H1 (cell line): ENCODE data around the gene PSMC3IP. TPM values are rescaled to one million over a fixed set of nuclear protein-coding genes. Genes with fewer than 3 reads are reported as not detected.

Experiments used
- EP300 ChIP-seq, 2 experiments: IDR thresholded peaks; 1 replicate in 1 of 2; 2 replicates in 1 of 2; pipeline ENCODE4 v1.6.1; 2011 to 2012; ENCODE audit warnings: low read depth in 2 of 2, low read length in 2 of 2, mild to moderate bottlenecking in 2 of 2, borderline replicate concordance in 1 of 2, inconsistent platforms in 1 of 2, moderate library complexity in 1 of 2
- polyA plus RNA-seq, 7 experiments: library from polyadenylated mRNA; depleted of rRNA in 3 of 7; stranded (reverse) in 5 of 7; unstranded in 2 of 7; fragments of >200 nt in 5 of 7; fragments of 200-250 nt in 2 of 7; gene quantifications; 1 replicate in 5 of 7; 2 replicates in 1 of 7; 4 replicates in 1 of 7; pipeline versions ENCODE4 v1.2.1 to v1.2.3, GENCODE V29; 2011 to 2013; ENCODE audit warnings: missing spikeins in 2 of 7, mixed read lengths in 2 of 7
- total RNA-seq: library from RNA; stranded (reverse); fragmentation: NEBNext Ultra II Directional; extraction: Animal tissue kit (Norgen Biotek cat#: 25700); gene quantifications from 2 replicates; pipeline ENCODE4 v1.2.1, GENCODE V29; 2021

Gene PSMC3IP
- total and polyA plus RNA-seq, 2 of the 8 experiments (the other 6 are each of a cell fraction or from before 2014, with no cell fraction given): 11.5 to 21.9 TPM

DNA sequence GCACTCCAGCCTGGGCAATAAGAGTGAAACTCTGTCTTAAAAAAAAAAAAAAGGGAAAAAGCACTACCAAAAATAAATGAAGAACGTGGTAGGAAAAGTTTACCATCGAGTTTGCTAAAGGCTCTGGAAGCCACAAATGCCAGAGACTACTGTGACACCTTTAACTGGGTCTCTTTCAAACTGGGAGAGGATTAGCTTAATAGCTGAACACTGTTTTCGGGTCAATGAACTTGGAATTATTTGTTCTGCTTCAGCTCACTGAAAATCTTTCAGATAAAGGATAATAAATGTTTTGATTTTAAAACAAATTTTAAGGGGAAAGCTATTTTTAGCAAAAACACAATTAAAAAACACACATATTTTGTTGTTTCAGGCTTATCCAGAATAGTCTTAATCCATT, 30.2 kb upstream of the PSMC3IP start (continued):
- TF ChIP-seq EP300 (IDR thresholded peaks at IDR 0.05; ENCODE audit: borderline replicate concordance in 1 of 2, low read depth in 2 of 2, low read length in 2 of 2): no peak
